ENCODE data around the gene FATE1.

DNA sequence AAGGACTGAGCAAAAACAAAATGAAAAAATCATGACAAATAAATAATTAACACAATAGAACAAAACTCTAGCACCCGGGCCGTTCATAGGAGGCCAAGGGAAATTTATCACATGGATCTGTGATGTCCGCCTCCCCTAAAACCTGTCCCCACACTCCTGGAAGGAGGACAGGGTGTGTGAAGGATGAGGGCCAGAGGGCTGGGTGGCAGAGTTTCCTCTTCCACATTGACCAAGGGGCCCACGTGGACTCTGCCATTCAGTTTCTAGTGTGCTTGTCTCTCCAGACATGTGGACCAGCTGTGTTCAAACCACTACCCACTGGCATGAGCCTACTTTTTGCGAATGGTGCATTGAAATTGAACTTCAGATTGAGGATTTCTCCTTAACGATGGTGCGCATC is 14.3 kb upstream of the FATE1 start:
- TF ChIP-seq, protein P1, sequence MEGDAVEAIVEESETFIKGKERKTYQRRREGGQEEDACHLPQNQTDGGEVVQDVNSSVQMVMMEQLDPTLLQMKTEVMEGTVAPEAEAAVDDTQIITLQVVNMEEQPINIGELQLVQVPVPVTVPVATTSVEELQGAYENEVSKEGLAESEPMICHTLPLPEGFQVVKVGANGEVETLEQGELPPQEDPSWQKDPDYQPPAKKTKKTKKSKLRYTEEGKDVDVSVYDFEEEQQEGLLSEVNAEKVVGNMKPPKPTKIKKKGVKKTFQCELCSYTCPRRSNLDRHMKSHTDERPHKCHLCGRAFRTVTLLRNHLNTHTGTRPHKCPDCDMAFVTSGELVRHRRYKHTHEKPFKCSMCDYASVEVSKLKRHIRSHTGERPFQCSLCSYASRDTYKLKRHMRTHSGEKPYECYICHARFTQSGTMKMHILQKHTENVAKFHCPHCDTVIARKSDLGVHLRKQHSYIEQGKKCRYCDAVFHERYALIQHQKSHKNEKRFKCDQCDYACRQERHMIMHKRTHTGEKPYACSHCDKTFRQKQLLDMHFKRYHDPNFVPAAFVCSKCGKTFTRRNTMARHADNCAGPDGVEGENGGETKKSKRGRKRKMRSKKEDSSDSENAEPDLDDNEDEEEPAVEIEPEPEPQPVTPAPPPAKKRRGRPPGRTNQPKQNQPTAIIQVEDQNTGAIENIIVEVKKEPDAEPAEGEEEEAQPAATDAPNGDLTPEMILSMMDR (IDR thresholded peaks at IDR 0.05): no peak
- TF ChIP-seq POLR2A (IDR thresholded peaks at IDR 0.05): no peak

All from esophagus squamous epithelium (tissue), 4 donors.